Retinal pigment epithelial cell (primary cell): ENCODE measurements around the gene DYNLT2.

ENCODE experiments used
- DNase-seq: peaks from one replicate; pipeline ENCODE4 v3.0.0-alpha.2; 2010; ENCODE audit warnings: low read depth
- H3K4me3 ChIP-seq: 2 replicates; pipeline ENCODE4 v1.5.1; 2011; ENCODE audit warnings: mild to moderate bottlenecking, low read length, control low read depth, moderate library complexity
- TF ChIP-seq, protein P1 (sequence below): conservative IDR thresholded peaks from 2 replicates; pipeline ENCODE4 v1.5.1; 2011; ENCODE audit warnings: low read depth, low read length, control low read depth, inconsistent platforms

The DYNLT2 gene, protein sequence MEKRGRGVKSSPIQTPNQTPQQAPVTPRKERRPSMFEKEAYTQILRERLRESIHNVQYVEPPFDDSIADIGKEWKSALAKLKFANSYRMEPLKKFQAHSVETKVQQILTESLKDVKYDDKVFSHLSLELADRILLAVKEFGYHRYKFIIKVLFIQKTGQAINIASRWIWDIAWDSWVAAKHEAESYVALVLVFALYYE

DNA sequence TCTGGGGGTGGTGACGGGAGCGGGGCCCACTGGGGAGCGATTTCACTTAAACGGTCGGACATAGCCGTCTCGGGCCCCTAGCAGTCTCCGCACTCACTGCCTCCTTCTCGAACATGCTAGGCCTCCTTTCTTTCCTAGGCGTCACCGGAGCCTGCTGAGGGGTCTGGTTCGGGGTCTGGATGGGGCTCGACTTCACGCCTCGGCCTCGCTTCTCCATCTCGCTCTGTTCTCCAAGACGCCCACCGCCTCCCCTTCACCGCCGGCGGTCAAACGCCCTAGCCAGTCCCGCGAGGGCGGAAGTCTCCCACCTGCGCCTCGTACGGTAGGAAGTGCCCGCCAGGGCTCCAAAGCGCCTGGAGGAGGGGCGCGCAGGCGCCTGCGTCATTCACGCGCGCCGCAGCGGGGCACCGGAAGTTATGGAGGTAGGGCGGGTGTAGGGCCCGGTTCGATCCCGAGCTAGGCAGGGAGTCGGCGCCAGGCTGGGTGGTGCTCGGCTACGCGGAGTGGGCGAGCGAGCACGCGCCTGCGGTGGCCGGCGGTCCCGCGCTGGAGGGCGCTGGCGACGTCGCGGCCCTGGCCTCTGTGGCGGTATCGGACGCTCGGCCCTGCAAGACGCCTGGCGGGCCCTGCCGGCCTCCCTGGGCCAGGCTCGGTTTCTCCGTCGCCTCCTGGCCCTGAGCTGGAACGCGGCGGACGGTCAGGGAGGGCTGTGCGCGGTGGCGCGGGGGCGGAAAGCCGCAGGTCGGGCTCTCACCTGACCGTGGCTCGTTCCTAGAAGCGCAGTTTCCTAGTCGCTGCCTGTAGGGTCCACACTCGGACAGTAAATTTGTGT lies at the start of gene DYNLT2, which contains the start of gene ERMARD:
DYNLT2 (minus strand) TSS at position 331 of the 832 bp plus-strand sequence; CDS start at position 217, 114 bp downstream.
ERMARD (plus strand) TSS at position 381 of the 832 bp plus-strand sequence; CDS start at position 417, 36 bp downstream.
- TF ChIP-seq, protein P1, sequence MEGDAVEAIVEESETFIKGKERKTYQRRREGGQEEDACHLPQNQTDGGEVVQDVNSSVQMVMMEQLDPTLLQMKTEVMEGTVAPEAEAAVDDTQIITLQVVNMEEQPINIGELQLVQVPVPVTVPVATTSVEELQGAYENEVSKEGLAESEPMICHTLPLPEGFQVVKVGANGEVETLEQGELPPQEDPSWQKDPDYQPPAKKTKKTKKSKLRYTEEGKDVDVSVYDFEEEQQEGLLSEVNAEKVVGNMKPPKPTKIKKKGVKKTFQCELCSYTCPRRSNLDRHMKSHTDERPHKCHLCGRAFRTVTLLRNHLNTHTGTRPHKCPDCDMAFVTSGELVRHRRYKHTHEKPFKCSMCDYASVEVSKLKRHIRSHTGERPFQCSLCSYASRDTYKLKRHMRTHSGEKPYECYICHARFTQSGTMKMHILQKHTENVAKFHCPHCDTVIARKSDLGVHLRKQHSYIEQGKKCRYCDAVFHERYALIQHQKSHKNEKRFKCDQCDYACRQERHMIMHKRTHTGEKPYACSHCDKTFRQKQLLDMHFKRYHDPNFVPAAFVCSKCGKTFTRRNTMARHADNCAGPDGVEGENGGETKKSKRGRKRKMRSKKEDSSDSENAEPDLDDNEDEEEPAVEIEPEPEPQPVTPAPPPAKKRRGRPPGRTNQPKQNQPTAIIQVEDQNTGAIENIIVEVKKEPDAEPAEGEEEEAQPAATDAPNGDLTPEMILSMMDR = no peak
- H3K4me3 ChIP-seq = peak within 1 kb of the TSS; percentile 77
- peak; percentile 83 for DNase-seq

DNA sequence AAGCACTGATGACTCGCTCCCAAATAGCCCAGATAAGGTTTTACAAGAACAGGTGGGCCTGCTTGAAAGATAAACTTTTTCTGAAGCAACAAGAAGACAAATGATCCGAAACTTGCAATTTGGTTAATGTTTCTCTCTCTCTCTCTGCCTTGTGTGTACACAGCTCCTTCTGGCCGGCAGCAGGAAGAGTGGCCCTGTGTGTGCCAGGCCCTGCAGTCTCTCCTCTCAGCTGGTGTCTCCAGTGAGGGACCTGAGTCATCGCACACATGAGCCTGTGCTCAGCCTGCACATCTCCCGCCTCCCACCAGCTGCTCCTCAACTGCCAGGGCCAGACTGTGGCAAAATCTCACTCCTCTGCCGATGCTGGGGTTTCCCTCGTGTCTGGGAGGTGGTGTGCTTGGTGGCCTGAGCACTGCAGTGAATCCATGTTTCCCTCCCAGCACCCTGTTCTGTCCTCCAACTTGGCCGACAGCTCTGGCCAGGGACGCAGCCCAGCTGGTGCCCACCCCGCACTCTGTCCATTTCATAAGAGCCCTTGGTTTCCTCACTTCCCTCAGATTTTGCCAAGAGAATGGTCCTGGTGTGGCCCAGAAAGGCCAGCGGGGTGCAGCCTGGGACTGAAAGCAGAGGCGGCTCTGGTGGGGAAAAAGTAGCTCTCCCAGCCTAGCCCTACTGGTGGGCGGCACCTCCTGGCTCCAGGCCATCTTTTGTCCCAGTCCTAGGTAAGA lies 49.5 kb upstream of the DYNLT2 start:
- peak; percentile 53 for DNase-seq
- H3K4me3 ChIP-seq = no peak overlapping the region
- TF ChIP-seq, protein P1 = no peak

DNA sequence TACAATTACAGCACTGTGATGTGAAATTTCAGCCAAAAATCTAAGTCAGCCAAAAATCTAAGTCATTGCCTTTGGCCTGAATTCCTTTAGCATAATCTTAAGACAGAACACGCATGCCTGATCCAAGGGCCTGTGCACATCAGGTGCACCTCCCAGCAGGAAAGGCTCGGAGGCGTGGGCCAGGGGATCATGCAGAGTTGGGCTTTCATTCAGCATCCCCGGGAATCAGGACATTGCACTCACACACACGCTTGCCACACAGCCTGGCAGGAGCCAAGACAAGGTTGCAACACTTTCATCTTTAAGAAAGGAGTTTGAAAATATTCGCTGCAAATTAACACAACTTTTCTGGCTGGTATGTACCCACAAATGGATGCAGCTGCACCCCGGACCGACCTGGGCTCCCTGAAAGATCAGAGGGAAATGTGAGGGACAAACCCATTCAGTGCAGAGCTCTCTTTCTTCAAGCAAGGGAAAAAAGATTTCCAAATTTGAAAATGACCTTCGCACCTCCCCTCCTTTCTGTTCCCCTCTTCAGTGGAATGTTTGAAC lies 48.8 kb upstream of the DYNLT2 start:
- TF ChIP-seq, protein P1 = no peak
- no peak for DNase-seq
- H3K4me3 ChIP-seq = no peak overlapping the region

DNA sequence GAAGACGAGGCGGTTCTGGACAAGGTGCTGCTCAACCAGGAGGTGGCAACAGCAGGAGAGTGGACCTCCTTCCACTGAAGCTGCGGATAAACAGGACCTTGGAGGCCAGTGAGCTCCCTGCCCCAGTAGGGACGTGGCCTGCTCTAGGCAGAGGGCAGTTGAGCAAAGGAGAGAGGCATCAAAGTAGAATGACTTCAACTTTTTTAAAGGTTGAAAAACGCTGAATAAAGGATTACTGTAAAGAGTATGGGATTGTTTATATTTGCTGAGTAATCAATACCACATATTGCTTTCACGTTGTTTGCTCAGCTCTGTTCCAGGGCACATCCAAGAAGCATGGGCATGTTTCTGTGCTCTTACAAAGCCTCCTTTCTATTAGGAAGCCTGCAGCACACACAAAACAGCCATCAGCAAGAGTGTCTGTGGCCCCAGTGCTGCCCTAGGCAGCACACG lies 48.1 kb upstream of the DYNLT2 start:
- TF ChIP-seq, protein P1 = no peak
- no peak for DNase-seq
- H3K4me3 ChIP-seq = no peak overlapping the region

DNA sequence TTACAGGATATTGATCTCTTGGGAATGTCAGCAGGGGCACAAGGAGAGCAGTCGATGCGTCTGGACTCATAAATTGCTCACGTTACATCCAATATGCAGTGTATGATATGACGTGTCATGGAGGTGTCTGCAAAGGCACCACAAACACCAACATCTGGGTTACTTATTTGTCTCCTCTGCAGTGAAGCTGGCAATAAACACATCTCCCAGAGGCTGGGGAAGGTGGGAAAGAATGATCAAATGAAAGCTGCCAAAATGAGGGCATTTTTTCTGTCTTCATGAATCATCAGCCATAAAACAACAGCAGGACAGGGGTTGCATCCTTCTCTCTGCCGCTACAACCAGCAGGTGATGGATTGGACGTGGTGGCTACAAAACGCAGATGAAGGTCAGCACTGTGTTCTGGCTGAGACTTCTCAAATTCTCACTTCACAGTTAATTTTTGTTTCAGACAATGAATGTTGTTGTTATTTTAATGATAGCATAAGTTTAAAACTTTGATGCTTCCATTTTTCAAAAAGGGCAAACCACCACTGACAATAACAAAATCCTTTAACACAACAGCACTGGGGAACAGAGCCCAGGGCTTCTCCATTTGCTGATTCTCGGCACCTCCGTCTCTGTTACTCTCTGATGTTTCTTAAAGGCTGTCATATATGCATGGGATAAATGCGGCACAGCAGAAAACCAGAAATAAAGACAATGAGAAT lies 47.5 kb upstream of the DYNLT2 start:
- TF ChIP-seq, protein P1 = no peak

DNA sequence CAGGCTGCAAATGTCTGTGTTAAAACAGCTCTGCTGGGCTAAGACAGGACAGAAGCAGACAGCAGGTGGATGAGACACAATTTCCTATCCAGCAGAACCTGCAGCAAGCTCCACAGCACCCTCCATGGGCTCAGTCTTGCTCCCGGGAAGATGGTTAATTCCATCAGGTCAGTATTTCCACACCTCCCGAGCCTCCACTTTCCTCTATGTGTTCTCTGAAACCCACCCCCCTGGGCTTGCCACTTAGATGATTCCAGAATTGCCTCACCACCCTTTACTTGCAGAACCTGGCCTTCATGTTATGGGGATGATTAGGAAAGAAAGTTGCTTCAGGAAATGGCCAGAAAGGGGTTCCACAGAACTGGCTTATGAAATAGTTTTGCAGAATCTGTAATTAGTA lies 43.8 kb upstream of the DYNLT2 start:
- DNase-seq = no peak
- TF ChIP-seq, protein P1 = no peak
- H3K4me3 ChIP-seq = no peak overlapping the region

More for the DNA sequence above, 47.5 kb upstream of the DYNLT2 start:
- no peak for DNase-seq
- no peak overlapping the region for H3K4me3 ChIP-seq
